HCEC 1CT (cell line): ENCODE results near the gene RDH13.

Experiments used
- DNase-seq: peaks from one replicate; pipeline ENCODE4 v3.0.0-alpha.2; 2017

RDH13 gene

GRCh38 chr19:55091126-55091910 is 28.4 kb upstream of the RDH13 start:
- no peak for DNase-seq

DNA sequence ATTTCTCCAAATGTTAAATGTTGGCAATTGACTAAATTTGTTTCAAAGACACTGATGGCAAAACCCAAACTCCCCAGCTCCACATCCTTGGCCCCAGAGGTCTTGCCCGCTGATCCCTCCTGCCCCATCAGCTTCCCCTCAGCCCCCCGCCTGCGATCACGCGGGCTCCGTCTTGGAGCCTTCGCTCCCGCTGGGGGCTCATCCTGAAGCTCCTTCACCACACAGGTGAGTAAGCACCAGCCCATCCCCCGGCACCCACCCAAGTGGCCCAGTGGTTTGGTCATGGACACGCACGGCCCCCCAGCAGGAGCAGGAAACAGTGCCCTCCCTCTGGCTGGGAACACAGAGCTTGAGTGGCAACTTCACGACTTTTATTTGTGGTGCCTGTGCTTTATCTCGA is 27.6 kb upstream of the RDH13 start:
- no peak for DNase-seq

GRCh38 chr19:55089342-55089944 is 26.5 kb upstream of the RDH13 start:
- no peak for DNase-seq

- DNase-seq, result no peak
Observed at GRCh38 chr19:55088543-55089341, 25.8 kb upstream of the RDH13 start.

GRCh38 chr19:55088021-55088451 is 25.1 kb upstream of the RDH13 start:
- no peak for DNase-seq

DNA sequence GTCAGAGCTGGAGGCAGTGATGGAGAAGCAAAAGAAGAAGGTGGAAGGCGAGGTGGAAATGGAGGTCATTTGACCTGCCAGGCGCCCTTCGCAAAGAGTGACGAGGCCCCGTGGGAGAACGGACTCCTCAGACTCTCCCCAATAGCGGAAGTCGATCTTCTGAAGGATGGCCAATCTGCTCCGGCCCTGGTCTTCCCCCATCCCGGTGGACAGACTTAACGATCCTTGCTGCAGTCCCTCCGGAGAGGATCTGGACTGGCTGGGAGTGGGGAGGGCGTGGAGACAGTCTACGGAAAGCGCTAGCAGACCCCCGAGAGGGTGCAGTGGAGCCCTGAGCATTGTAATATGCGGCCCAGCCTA is 24.6 kb upstream of the RDH13 start:
- DNase-seq, result no peak

DNA sequence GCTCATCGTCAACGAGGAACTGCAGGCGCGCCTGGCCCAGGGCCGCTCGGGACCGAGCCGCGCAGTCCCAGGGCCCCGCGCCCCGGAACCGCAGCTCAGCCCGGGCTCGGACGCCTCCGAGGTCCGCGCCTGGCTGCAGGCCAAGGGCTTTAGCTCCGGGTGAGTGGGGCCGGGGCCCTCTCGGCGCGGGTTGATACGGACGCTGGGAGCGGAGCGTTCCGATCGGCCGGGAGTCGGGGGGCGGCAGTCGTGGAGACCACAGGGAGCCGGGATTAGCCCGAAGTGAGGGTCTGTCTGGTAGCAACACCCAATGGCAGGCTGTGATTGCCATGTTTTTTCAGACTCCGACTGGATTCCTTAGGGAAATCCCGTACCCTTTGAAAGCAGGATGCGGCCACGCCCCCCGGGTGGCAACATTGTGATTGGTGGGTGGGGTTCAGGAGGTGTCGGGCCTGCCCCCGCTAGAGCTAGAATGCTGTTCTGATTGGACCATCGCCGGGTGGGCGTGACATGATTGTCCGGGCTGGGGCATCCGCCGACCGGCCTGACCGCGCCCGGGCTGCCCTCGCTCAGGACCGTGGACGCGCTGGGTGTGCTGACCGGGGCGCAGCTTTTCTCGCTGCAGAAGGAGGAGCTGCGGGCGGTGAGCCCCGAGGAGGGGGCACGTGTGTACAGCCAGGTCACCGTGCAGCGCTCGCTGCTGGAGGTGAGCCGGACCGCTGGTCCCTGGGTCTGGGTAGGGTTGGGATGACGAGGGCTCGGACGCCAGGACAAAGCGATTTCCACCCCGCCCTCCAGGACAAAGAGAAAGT is 24.0 kb upstream of the RDH13 start:
- DNase-seq, result peak; percentile 95

GRCh38 chr19:55085923-55086715 is 23.2 kb upstream of the RDH13 start:
- DNase-seq, result no peak

DNA sequence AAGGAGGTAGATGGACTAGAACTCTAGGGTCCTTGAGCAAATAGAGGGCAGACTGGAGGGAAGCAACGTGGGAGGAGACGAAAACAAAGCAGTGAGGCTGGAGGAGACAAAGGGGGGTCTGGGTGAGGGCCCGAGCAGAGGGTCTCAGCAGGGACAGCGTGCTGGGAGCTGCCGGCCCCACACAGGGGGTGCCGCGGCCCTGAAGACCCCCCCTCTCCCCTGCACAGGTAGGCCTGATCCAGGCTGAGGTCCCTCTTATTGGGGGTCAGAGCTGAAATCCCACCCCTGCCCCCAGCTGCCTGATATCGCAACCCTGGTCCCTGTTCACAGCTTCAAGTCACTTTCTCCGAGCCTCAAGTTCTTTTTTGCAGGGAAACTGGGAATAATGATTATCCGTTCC is 21.5 kb upstream of the RDH13 start:
- no peak for DNase-seq

DNA sequence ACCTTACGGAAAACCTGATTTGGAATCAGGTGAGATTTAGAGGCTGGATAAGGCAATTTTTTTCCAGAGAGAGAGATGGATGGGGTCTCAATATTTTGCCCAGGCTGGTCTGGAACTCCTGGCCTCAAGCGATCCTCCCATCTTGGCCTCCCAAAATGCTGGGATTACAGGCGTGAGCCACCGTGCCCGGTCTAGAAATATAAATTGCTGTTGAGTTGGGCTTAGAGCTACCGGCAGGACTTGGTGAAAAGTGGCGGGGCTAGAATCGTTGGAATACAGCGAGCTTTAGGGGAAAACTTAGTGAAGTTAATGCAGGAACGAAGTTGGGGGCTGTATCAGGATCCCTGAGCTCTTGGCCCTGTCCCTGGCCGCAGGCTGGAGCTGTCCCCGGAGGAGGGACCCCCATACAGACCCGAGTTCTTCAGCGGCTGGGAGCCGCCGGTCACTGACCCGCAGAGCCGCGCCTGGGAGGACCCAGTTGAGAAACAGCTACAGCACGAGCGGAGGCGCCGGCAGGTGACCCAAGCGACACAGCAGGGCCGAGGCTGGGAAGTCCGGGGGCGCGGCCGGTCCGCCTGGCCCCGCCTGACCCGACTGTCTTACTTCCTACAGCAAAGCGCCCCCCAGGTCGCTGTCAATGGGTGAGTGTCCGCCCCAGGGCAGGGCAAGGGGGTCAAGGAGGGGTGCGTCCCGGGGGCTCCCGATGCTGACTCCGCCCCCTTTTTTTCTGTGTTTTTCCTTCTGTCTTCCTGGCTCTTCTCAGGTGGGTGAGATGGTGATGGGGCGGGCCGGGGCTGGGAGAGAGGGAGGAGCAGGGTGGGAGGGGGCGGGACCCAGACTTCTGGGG is 20.3 kb upstream of the RDH13 start:
- DNase-seq, result no peak

DNA sequence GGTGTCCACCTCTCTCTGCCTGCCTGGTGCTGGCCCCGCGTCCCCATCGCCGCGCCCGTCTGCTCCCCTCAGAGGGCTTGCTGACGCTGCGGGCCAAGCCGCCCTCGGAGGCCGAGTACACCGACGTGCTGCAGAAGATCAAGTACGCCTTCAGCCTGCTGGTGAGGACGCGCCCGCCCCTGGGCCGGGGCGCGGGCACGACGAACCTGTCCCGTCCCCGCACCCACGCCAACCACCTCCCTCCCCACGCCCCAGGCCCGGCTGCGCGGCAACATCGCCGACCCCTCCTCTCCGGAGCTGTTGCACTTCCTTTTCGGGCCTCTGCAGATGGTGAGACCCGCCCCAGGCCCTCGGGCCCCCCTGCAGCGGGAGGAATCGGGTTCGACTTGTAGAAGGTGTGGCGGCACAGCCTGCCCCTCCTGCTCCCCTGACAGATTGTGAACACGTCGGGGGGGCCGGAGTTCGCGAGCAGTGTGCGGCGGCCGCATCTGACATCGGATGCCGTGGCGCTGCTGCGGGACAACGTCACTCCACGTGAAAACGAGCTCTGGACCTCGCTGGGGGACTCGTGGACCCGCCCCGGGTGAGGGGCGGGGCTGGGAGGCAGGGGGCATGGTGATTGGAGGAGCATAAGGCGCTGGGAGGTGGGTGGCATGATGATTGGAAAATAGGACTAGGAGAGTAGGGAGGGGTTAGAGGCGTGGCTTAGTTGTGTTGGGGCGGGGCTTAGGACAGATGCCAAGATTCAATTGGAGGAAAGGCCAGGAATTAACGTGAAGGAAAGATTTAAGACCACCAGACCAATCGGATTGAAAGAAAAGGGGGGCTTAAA is 19.3 kb upstream of the RDH13 start:
- DNase-seq, result no peak

GRCh38 chr19:55081770-55082019 is 18.7 kb upstream of the RDH13 start:
- no peak for DNase-seq

DNA sequence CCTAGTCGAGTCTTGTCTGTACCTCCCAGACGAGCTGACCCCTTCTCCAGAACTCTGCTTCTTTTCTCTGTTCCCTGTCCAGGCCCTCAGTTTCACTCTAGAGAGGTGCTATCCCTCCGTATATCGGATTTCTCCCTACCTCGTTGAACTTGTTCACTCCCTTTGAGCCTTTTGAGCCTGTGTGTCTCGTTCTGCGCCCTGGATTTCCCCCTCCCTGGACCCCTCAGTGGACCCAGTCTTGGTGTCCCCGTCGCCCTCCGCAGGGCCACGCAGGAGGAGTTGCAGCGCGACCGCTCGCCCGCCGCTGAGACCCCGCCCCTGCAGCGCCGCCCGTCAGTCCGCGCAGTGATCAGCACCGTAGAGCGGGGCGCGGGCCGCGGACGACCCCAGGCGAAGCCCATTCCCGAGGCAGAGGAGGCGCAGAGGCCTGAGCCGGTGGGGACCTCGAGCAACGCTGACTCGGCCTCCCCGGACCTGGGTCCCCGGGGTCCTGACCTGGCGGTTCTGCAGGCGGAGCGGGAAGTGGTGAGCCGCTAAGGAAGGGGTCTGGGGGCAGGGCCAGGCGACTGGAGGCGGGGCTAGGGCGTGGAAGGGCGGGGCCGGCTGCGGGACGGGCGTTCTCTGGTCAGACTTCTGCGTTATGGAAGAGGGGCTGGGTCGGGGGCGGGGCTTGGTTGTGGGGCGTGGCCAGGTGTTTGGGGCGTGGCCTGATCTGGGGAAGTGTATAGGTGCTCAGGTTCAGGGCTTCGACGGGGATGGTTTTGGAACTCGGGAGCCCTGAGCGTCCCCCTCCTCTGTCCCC is 18.2 kb upstream of the RDH13 start:
- DNase-seq, result peak; percentile 34

GRCh38 chr19:55080121-55080967 is 17.4 kb upstream of the RDH13 start:
- DNase-seq, result peak; percentile 75

- DNase-seq, result no peak
Observed at GRCh38 chr19:55079400-55080038, 16.6 kb upstream of the RDH13 start.

- DNase-seq, result no peak
Observed at GRCh38 chr19:55078996-55079395, 16.0 kb upstream of the RDH13 start.

DNA sequence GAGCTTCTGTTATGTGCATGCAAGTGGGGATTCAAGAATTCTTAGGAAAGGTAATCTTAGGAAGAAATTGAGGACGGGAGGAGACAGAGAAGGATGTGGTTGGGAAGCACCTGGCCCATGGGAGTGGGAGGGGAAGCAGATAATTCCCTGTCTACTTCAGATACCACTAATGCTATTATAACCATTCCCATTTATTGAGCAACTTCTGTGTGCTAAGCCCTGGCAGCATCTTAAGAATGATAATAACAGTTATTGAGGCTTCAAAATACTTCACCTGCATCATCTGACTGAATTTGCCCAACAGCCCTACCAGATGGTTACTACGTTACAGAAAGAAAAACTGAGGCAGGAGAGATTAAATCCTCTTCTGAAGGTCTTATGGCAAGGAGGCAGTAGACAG is 14.2 kb upstream of the RDH13 start:
- no peak for DNase-seq

DNA sequence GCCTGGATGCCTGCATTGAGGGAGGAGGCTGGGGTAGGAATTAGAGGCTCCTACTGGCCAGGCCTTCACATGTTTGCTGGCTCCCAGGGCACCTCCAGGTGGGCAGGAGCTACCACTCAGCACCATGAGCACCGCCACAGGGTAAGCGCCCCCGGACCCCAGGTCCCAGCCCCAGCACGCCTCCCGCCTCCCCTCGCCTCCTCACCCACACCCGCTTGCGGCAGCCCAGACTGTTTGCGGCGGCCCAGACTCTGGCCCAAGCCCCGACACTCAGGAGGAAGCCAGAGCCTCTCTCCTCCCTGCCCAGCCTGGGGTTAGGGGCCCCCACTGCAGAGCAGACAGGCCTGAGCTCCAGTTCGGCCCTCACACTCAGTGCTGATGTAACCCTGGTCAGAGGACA is 13.4 kb upstream of the RDH13 start:
- DNase-seq, result no peak
